Keratinocyte (primary cell): ENCODE data around the gene BBLN.

Source experiments
- CTCF ChIP-seq, 3 experiments: IDR thresholded peaks in 1 of 3; conservative IDR thresholded peaks in 1 of 3; optimal IDR thresholded peaks in 1 of 3; 2 replicates in 2 of 3; 3 replicates in 1 of 3; pipeline versions ENCODE3 to v1.5.1; 2011; ENCODE audit warnings: low read length in 3 of 3, mild to moderate bottlenecking in 3 of 3, moderate library complexity in 2 of 3, control low read depth in 1 of 3, inconsistent platforms in 1 of 3; ENCODE audit not compliant: insufficient read depth in 2 of 3; ENCODE audit errors: extremely low read depth in 1 of 3
- EZH2 ChIP-seq: IDR thresholded peaks from one replicate; pipeline ENCODE4 v1.6.1; 2012; ENCODE audit warnings: inconsistent platforms, mild to moderate bottlenecking, low read length, moderate library complexity

- TF ChIP-seq CTCF (optimal IDR thresholded peaks at IDR 0.05 in 1 of 3, IDR thresholded peaks at IDR 0.05 in 1 of 3, conservative IDR thresholded peaks at IDR 0.05 in 1 of 3; ENCODE audit: extremely low read depth in 1 of 3, insufficient read depth in 2 of 3, low read length in 3 of 3) (no peak), EZH2 (no peak)
Measured at GRCh38 chr9:128161215-128161902, 1.3 kb downstream of the BBLN start.
